Brain pericyte (primary cell): ENCODE data around the gene MYOM1.

Experiments used
- DNase-seq: peaks from one replicate; pipeline ENCODE4 v3.0.0-alpha.2; 2012; ENCODE audit warnings: low read depth, low spot score

MYOM1 gene

DNA sequence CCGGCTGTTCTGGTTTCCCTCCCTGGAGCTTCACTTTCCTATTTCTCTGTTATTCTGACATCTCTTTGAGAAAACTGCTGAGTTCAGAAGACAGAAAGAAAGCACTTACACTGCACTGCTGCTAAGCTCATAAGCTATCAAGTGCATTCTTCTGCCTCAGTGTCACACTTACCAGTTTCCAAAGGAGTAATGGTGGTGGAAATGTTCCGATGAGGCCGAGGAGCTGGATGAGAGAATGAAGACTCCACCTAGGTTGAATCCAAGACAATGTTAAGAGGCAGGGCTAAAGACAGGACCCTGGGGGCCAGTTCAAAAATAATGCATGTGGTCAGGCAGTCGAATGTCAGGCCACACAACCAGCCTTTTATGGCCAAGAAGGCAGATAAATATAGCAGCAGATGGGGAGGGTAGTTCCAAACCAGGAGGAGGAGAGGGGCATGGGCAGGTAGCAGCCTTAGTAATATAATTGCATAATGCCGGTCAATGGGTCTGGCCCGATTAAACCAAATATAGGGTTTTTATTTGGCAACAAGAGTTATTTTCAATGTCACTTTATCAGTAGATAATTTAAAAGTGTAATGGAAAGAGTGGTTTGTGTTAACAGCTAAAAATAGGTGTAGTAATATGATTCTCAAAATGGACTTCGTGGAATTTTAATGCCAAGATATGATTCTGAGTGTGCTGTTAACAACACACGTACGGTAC lies at the start of gene MYOM1:
MYOM1 (minus strand) TSS at position 338 of the 705 bp plus-strand sequence. CDS start 4,745 bp downstream, outside the sequence.
- DNase-seq, result no peak

DNA sequence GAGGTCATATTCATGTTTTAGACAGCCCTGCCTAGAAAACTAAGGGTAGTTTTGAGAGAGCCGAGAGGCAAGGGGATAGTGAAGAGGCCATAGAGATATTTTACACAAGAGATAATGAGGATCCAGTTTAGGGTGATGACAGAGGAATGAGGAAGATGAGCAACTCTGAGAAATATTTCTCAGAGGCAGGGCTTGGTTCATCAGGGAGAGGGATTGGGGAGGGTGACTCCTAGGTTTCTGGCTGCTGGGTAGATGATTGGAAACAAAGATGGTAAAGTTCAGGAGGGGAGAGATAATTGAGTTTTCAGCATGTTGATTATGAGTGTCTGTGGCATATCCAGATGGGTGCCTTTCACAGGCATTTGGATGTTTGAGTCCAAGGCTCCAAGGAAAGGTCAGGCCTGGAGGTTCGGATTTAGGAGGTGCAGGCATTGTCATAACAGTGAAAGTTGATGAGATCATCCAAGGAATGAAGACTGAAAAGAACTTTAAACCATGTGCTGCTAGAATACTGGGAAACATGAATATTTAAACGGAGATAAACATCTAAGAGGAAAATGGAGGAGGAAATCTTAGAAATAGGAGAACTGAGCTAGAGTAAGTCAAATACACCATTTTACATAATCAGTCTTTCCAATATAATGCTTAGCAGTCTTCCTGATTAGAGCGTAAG lies 49.6 kb upstream of the MYOM1 start:
- no peak for DNase-seq

DNA sequence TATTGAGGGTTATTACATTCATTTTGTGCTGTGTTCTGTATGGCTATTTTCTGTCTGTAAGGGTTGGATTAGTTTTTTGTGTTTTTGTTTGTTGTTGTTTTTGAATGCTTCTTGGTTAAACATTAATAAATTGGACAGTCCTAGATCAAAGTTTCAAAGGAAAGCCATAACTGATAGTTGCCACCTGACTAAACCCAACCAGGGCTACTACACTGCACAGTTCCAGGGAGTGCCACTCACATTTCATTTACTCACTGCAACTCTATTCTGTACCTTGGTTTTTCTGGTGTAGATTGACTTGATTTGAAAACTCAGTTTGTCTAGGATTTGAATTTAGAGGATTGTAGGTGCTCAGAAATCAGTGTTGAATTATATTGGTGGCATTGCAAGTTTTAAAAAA lies 48.5 kb upstream of the MYOM1 start:
- no peak for DNase-seq

DNA sequence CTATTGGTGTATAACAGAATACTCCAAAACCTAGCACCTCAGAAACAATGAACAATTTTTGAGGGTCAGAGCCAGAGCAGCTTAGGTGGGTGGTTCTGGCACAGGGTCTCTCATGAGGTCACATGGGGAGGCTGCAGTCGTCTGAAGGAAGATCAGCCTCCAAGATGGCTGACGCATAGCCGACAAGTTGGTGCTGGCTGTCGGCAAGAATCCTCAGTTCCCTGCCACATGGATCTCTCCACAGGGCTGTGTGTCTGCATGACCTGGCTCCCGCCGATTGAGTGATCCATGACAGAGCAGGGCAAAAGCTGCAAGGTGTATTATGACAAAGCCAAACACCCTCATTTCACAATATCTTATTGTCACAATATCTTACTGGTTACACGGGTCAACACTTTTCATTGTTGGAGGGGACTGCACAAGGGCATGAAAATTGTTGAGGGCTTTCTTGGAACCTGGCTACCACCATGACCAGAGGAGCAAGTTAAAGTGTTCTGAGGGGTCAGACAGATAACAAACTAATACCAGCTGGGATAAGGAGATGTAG lies 46.4 kb upstream of the MYOM1 start:
- DNase-seq, result no peak

DNA sequence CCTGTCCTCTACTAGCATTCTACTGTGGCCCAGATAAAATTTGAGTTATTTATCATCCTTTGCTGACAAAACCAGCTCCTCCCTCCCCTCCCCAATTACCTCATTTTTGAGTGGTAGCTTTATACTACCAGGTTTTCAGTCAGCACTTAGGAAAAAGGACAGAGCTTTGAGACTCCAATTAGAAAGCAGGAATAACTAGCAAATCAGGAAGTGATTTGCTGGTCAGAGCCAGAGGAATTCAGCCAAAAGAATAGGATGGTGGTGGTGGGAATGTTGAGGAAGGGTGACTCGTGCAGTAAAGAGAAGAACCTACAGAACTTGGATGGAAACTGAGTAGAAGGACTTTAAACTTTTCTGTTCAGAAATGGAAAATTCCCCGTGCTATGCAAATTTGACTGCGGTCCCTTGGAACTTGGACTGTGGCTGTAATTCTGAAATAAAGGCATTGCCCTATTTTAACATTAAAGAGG lies 45.8 kb upstream of the MYOM1 start:
- no peak for DNase-seq

DNA sequence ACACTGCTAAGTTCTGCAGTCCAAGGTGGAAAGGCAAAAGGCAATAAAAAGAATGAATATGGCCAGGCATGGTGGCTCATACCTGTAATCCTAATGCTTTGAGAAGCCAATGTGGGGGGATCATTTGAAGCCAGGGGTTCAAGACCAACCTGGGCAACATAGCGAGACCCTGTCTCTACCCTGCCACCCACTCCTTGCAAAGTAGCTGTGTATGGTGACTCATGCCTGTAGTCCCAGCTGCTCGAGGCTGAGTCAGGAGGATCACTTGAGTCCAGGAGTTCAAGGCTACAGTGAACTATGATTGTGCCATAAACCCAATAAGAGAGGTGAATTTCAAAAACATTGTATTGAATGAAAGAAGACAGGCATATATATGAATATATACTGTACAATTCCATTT lies 44.6 kb upstream of the MYOM1 start:
- DNase-seq, result no peak

DNA sequence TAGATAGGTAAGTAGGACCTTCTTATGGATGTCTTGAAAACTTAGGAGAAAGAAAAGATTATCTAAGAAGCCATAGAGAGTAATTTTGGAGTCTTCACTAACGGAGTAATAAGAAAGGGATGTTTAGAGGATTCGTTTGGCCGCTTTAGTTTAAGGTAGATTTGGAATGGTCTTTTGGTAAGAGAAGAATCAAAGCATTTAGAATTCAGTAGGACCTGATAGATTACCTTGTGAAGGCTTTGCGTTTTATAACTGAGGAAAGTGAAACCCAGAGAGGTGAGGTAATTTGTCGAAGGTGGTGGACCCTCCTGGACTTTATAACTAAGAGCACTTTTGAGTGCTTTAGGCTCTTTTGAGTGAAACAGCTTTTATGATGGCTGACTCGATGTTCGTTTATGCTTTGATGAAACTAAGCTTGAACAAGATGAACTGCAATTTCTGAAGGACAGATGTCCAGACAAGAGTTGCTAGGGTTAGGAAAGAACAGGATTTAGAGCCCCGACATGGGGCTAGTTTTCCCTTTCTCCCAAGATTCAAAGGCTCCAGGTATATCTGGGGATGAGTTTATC lies 43.4 kb upstream of the MYOM1 start:
- no peak for DNase-seq

DNA sequence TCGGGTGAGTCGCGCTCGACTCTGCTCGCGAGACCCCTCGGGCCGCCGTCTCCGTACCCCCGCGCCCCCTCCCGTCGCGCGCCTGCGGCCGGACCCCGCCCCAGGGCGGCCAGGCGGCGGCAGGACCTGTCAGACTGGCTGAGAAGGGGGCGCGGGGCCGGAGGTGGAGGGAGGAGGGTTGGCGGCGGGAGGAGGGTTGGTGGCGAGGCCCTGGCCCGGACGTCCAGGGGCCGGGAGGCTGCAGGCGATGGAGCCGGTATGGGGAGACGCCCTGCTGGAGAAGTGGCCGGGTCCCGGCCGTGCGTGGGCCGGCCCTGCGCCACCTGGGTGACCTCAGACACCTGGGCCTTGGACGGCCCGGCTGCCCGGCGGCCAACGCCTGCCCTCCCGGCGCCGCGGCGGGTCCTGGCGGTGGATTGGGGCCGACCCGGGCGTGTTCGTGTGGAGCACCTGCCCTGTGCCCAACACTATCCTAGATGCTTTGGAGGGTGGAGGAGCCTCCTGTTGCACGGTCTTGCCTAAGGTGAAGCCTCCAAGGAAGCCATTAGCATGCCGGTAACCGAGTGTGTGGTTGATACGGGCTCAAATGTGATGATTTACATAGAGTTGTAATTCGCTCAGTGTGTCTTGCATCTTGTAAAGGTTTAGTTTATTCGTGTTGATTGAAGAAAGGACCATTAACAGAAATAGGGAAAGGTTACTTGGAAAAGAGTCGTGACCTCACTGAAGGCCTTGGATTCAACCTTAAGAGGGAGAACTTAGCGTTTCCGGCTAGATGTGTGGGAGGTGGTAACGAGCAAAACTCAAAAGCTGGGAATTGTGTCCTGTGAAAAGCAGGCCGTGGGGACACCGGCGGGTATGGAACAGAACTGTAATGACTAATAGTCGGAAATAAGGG lies 42.7 kb upstream of the MYOM1 start:
- DNase-seq, result no peak

DNA sequence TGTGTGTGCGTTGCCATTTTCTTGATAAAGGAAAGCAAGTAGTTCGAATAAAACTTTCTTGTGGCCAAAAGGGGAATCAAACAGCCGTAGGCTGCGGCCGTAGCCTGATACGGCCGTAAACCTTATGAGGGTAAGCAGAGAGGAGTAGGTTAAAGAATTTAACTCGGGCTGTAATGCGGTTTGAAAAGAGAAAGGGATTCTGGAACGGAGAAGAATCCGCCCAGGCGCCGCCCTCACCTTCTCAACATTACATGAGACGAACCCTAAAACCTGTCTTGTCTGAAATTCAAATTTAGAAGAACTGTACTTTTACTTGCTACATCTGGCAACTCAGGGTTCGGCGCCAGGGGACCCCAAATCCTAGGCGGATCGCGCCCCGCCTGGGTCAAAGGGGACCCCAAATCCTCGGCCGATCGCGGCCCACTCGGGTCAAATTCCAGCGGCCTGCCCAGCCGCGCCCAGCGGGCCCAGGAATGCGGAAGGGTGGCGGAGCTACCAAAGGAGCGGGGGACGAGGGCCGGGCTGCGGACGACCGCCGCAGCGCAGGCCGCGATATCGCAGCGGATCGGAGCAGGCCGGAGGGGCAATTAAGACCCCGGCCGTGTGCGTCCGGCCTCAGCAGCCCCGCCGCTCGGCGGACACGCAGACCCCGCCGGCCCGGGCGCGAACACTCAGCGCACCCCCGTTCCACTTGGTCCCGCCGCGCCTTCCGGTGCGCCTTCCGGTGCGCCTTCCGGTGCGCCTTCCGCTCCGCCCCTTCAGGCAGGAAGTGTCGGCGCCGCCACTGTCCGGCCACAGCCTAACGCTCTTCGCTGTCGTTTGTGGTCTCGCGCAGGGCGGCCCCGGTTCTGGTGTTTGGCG lies 41.8 kb upstream of the MYOM1 start, which contains the start of gene MYL12B:
MYL12B (plus strand) TSS at position 761 of the 861 bp plus-strand sequence. CDS start 10,766 bp downstream, outside the sequence.
- no peak for DNase-seq

DNA sequence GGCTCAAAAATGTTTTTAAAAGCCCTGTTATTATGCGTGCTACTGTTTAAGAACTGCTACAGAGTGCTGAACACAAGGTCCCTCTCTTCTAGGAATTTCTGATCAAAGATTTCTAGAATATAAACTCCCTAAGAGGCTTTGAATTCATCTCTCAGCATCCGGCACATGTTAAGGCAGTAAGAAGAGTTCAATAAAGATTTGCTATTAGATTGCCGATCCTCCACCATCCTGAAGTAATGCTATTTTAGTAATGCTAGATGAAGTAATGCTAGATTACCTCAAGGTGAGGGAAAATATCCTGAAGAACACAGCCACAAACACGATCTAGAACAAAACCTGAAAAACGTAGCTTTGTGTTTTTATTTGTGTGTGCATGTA lies 41.2 kb upstream of the MYOM1 start:
- no peak for DNase-seq

DNA sequence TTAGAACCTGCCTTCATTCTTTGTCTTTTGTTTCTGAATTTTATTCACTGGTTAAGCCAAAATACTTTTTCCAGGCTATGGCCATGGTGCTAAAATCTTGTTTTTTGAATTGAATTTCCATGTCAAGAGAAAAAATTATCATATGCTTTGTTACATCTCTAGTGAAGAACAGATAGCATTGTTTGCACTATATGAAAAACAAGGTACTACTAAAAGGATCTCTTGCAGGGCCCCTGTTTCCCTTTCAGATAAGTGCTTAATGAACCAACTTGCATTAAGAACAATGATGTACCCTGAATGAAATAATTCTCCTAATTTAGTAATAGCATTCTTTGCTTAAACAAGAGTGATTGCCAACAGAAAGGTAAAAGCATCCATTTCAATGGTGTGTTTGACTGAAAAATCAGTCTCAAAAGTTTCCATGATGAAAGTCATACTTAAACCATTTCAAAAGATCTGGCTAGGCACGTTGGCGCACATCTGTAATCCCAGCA lies 37.9 kb upstream of the MYOM1 start:
- DNase-seq, result no peak

DNA sequence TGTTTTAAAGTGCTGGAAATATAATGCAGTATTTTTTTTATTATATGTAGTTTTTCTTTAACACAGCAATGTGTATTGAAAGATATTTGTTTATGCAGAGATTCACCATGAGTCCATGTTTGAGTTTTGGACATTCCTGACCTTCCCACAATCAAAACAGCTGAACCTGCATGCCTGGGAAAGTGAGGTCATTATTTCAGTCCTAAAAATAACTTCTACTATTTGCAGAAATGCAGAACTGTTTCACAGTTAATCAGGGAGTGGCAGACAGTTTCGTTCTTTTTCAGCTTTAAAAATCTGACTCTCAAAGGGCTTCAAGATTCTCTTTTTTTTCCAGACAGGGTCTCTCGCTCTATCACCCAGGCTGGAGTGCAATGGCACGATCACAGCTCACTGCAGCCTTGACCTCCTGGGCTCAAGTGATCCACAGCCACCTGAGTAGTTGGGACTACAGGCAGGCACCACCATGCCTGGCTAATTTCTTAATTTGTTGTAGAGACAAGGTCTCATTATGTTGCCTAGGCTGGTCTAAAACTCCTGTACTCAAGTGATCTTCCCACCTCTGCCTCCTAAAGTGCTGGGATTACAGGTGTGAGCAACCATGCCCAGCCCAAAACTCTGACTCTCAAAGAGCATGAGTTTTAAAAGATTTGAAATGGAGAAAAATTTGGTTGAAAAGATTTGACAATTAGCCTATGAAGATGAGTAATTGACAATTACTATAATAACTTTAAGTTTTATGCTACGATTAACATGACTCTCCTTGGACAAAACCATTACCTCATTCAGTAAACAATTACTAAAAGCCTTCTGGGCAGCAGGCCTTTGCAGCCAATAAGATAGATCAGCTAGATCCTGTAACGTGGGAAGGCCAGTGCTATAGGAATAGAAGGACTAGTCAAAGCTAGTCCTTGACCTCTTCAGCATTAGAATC lies 37.2 kb upstream of the MYOM1 start:
- DNase-seq, result no peak

DNA sequence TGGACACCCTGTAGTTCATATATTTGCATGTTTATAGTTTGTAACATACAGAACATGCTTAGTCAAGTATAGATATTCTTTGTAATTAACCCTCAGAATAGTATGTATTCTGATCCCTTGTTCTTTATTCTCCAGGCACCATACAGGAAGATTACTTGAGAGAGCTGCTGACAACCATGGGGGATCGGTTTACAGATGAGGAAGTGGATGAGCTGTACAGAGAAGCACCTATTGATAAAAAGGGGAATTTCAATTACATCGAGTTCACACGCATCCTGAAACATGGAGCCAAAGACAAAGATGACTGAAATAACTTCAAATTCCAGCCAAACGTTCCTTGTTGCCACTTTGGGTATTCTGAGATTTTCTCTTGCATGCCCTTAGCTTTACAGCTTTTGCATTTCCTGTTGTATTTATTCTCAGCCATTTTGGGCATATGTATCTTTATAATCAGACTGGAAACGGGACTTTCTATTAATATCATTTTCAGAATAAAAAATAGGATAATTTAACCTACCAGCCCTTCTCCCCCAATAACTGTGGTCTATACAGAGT lies 35.9 kb upstream of the MYOM1 start:
- DNase-seq, result no peak

DNA sequence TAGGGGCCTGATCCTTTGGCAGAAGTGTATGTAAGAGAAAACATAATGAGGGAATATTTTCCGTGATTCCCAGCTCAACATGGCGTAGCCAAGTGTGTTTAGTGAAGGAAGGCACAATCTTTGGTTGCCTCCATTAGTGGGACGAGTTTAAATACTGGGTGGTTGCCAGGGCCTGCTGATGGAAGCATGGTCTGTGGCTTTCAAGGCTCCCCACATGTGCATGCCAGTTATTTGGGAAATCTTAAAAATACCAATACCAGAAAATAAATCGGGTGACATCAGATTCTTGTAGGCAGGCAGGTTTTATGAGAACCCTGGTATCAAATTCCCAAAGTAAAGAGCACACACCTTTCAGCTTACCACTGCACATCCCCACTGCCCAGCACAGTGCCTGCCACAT lies 35.0 kb upstream of the MYOM1 start:
- DNase-seq, result no peak

DNA sequence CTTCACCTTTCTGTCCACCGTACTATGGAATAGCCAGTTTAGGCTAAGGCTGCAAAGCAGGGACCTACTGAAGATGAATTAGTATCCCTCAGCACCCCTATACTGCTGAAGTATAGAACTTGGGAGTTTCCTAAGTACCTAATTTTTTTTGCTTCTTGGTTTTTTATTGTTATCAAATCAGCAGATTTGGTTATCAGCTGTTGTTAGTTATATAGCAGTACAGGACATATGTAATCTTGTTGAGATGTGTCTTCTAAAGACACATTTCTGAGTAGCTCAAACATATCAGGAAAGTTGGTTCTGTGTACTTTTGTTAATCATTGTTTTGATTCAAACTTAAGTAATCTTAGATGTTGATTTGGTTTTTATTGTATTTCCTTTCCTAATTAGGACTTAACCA lies 33.1 kb upstream of the MYOM1 start:
- DNase-seq, result no peak

DNA sequence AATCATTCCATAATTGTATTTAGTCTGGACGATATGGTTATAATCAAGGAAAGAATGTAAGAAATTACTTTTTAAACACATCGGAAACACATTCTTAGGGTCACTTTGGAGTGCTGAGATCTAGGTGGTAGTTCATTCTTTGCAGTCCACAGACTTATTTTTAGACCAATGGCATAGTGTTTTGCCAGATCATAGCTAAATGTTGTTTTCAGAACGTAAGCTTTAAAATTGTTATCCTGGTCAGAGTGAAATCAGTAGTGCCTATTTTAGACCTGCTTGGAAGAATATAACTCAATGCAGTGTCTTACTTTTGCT lies 32.2 kb upstream of the MYOM1 start:
- DNase-seq, result no peak

DNA sequence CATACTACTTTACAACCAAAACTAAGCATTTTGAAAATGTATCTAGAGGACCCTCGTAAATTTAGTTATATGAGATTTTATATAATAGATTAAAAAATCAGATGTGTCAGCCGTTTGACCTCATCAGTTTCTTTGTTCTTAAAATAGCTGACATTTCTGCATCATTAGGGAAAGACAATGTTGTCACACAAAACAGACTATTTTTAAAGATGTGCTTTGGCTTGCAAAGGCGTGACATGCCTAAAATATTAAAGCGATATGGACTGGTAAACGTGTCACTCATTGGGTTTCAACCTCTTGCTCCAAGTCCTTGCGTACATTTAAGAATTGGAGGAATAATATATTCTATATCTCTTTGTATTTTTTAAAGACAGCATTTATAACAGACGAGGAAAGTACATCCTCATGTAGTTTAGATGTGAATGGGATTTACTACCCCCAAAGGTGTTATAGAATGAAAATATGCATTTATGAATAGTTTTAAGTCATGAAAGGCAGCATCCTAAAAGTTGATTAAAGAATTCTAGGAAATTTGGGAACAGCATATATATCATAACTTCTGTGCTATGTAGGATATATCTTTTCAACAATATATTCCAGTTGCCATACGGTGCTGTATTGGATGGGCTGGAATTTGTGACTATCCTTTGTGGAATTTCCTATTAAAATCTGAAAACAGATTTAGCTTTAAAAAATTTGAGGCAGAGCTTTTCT lies 31.6 kb upstream of the MYOM1 start:
- DNase-seq, result no peak
